HAP-1 (cell line): ENCODE data around the gene MDFI.

Experiments used
- DNase-seq, 2 experiments: peaks; one replicate each; pipeline ENCODE4 v3.0.0-alpha.2; 2016 to 2020; ENCODE audit warnings: low spot score in 2 of 2
- H3K27me3 ChIP-seq: fragments of 250-450 bp; sonication (Bioruptor Pico); 2 replicates; pipeline ENCODE4 v1.5.1; 2020; ENCODE audit warnings: low read depth, mild to moderate bottlenecking, moderate library complexity
- H3K36me3 ChIP-seq: fragments of 250-450 bp; sonication (Bioruptor Pico); replicated peaks from 2 replicates; pipeline ENCODE4 v1.5.1; 2020; ENCODE audit warnings: mild to moderate bottlenecking
- H3K4me1 ChIP-seq: fragments of 250-450 bp; sonication (Bioruptor Pico); 2 replicates; pipeline ENCODE4 v1.5.1; 2020; ENCODE audit warnings: mild to moderate bottlenecking
- H3K4me3 ChIP-seq: fragments of 250-450 bp; sonication (Bioruptor Pico); 2 replicates; pipeline ENCODE4 v1.5.1; 2020; ENCODE audit warnings: mild to moderate bottlenecking, moderate library complexity
- H3K9me3 ChIP-seq: fragments of 250-450 bp; sonication (Bioruptor Pico); 2 replicates; pipeline ENCODE4 v1.5.1; 2020; ENCODE audit warnings: mild to moderate bottlenecking, moderate library complexity
- in situ Hi-C: fragments of 300-500 bp; cut with MboI; formaldehyde crosslinking; loops from 3 replicates; pipeline ENCODE4 v1.14.3; 2020; ENCODE audit warnings: low sequenced_read_pairs, inconsistent platforms, mixed read lengths

MDFI gene

DNA sequence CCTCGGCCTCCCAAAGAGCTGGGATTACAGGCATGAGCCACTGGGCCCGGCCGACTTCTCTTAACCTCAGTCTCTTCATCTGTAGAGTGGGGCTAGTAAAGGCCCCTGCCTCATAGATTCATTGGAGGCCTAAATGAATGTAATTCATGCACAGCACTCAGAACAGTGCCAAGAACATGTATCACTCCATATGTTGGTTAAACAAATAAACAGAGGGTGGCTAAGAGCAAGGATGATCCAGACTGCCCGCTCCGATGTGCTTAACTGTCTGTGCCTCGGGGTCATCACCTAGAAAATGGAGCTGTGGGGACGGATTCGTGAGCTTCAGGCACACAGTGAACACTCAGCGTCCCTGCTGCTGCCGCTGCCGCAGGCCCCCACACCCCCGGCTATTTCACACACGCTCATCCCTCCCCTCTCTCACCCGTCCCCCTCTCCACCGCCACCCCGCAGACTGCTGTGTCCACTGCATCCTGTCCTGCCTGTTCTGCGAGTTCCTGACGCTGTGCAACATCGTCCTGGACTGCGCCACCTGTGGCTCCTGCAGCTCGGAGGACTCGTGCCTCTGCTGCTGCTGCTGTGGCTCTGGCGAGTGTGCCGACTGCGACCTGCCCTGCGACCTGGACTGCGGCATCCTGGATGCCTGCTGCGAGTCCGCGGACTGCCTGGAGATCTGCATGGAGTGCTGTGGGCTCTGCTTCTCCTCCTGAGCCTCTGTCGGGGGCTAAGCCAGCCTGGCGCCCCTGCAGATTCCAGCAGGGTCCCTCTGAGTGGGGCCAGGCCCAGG, 14.8 kb downstream of the MDFI start:
- Histone ChIP-seq H3K9me3 (no peaks in the 10 kb centered on the region), H3K36me3 (peaks cover 25% of the 10 kb centered on the region), H3K27me3 (no peaks in the 10 kb centered on the region), H3K4me1 (no peaks in the 10 kb centered on the region), H3K4me3 (no peak overlapping the region)
- in situ Hi-C loops, result no loop called here
- no peak for DNase-seq

DNA sequence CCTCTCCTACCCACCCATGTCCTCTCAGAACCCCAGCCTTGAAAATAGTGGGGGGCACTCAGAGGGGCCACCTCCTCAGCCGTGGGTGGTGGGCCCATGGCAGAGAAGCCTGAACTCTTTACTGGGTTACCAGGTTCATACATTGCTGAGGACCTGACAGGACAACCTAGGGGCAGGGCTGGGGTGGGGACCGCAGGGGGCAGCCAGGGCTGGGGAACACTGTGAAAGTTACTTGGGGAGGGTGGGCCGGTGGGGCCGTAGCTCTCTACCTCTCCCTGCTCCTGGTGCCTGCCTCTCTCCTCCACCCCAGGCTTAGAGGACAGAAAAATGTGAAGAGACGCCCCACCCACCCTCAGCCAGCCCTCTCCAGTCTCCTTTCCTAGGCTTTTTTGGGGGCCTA, 15.4 kb downstream of the MDFI start:
- peaks cover 25% of the 10 kb centered on the region for H3K36me3 ChIP-seq
- DNase-seq, result no peak
- H3K4me1 ChIP-seq, result no peaks in the 10 kb centered on the region
- in situ Hi-C loops, result no loop called here
- no peaks in the 10 kb centered on the region for H3K9me3 ChIP-seq
- H3K4me3 ChIP-seq, result no peak overlapping the region
- H3K27me3 ChIP-seq, result no peaks in the 10 kb centered on the region

DNA sequence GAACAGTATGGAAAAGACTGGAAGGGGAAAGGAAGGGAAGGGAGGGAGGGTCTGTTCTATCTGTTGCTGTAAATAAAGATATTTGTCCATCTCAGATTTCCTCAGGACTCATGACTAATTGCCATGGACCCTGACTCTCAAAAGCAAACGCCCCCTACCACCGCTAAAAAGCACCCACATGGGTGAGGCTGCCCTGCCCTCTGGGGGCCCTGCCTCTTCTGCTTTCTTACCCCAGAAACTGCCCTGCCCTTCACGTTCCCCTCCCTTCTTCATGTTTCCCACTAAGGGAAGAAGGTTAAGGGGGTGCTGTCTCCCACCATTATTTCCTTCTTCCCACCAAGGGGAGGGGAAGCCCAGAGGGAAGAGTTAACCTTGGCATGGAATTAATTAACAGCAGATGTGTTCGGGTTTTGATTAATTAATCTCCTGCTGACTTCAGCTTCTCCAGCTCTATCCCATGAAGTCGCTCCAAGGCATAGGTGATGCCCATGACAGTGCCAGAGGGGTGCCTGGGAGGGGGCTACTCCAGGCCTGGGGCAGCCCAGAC, 16.0 kb downstream of the MDFI start:
- Histone ChIP-seq H3K27me3 (no peaks in the 10 kb centered on the region), H3K36me3 (peaks cover 21% of the 10 kb centered on the region), H3K9me3 (no peaks in the 10 kb centered on the region), H3K4me1 (no peaks in the 10 kb centered on the region), H3K4me3 (no peak overlapping the region)
- in situ Hi-C loops, result no loop called here
- DNase-seq, result no peak

DNA sequence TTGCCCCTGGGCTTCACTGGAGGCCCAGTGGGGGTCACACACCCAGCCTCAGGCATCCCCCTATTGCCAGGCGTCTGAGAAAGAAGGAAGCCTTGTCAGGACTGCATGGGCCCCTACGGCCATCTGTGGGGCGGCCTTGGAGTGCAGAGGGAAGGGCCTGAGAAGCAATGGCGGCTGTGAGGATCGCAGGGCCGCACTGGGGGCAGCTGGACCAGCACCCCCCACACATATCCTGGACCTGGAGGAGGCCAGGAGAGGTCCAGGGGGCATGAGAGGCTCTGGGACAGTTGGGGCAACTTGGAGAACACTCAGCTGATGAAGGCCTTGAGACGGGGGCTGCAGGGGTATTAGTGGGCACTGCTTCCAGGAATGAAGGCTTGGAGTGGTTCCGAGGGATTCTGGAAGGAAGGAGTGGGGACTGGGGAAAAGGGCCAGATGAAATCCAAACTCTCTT, 16.5 kb downstream of the MDFI start:
- Histone ChIP-seq H3K9me3 (no peaks in the 10 kb centered on the region), H3K4me3 (no peak overlapping the region), H3K27me3 (no peaks in the 10 kb centered on the region), H3K36me3 (peaks cover 17% of the 10 kb centered on the region), H3K4me1 (no peaks in the 10 kb centered on the region)
- DNase-seq, result no peak
- in situ Hi-C loops, result no loop called here

DNA sequence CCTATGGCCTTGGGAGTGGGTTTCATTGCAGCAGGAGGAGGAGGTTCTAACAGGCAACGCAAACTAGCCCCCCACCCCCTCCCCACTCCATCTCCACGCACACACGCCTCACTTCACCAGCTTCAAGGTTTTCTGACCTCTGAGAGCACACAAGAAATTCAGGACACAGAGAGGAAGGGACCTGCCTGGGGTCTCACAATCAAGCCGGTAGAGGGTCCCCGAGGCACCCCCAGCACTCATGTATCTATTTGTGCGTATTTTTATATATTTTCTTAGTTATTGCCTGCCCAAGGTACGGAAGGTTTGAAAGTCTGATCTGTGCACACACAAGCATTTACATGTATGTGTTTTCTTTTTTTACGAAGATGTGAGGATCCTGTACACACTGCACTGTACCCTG, 16.9 kb downstream of the MDFI start:
- no peak overlapping the region for H3K4me3 ChIP-seq
- no peaks in the 10 kb centered on the region for H3K9me3 ChIP-seq
- in situ Hi-C loops, result no loop called here
- peaks cover 14% of the 10 kb centered on the region for H3K36me3 ChIP-seq
- 0 out of 2 replicates have a peak, but pooled peaks cover under 1% of the 10 kb centered on the region for H3K27me3 ChIP-seq
- H3K4me1 ChIP-seq, result no peaks in the 10 kb centered on the region
- DNase-seq, result no peak

DNA sequence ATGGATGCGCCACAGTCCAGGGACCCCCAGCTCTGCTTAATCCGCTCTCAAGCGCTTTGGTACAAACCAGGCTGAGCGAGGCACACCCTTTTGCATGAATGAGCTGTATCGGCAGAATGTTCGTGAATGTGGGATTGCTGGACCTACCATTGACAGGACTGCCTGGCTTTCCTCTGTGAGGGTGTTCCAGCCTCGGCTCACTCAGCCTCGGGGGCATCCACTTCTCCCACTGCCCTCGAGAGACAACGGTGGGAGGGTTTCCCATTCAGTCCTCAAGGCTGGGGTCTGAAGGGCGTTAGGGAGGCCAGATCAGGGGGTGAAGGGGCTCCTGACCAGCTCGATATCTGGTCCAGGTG, 17.4 kb downstream of the MDFI start:
- no peaks in the 10 kb centered on the region for H3K4me1 ChIP-seq
- no peak overlapping the region for H3K4me3 ChIP-seq
- no peak for DNase-seq
- no peaks in the 10 kb centered on the region for H3K9me3 ChIP-seq
- in situ Hi-C loops, result no loop called here
- 0 out of 2 replicates have a peak, but pooled peaks cover 2% of the 10 kb centered on the region for H3K27me3 ChIP-seq
- H3K36me3 ChIP-seq, result peaks cover 13% of the 10 kb centered on the region

DNA sequence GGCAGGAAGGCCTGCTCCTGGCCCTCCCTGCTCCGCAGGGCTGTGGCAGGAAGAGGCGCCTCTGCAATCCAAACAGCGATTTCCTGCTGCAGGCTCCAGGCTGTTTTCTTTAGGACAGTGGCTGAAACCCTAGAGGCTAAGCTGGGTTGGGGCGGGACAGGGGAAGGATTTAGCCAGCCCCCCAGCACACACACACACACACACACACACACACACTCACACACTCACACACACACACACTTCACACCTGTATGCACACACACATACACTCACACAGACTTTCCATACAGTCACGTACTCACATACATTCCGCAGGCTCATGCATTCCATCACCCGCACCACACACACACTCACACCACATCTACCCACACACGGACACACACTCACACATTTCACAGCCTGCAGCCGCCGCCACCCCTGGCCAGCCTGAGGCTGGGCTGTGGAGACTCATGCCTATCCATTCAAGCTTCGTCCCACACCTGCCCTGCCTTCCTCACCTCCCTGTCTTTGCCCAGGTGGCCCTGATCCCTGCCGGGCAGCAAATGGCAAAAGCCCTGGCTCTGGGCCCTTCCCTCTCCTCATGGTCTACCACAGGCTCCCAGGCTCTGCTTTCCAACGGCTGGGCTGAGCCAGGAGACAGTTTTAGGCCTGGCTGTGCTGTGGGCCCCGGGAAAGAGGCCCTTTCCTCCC, 17.9 kb downstream of the MDFI start:
- in situ Hi-C loops, result no loop called here
- H3K4me1 ChIP-seq, result no peaks in the 10 kb centered on the region
- 0 out of 2 replicates have a peak, but pooled peaks cover 2% of the 10 kb centered on the region for H3K27me3 ChIP-seq
- H3K9me3 ChIP-seq, result no peaks in the 10 kb centered on the region
- no peak for DNase-seq
- peaks cover 8% of the 10 kb centered on the region for H3K36me3 ChIP-seq
- no peak overlapping the region for H3K4me3 ChIP-seq

DNA sequence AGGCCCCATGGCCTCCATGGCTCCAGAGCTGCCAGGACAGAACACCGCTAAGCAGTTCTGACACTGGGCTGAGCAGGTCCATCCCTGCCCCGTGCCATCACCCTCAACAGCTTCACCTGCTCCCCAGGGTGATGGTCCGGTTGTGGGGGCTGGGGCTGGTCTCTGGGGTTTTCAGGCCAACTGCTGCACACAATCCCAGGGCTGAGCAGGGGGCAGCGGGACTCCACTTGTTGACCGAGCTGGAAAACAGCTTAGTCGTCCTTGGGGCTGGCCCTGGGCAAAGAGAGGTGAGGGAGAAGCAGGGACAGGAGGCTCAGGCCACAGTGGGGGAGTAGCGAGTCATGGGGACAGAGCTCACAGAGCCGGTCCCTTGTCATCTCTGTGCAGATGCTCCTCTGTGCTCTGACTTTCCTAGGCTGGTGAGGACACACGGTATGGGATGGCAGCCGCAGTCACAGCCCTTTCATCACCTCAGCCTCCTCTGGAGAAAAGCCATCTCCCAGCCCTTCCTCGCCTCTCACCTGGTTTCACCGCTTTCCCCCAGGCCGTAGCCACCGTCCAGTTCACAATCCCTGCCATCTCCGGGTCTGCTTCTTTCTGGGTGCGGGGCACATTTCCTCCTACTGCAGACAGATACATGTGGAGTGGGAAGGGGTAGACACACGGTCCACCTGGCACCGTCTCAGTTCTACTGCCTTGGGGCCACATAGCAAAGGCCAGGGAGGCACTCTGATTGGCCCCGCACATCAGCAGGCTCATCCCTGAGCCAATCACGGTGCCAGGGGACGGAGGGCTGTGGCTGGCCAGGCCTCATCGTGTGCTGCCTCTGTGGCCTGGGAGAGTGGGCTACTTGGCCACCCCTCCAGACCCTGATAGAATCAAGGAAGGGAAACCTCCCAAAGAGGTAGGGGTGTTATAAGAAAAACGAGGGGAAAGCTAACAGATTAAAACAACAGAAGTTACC, 19.1 kb downstream of the MDFI start:
- H3K9me3 ChIP-seq, result no peaks in the 10 kb centered on the region
- in situ Hi-C loops, result no loop called here
- DNase-seq, result no peak
- peaks cover 3% of the 10 kb centered on the region; the same call in 1 of the 2 replicates for H3K36me3 ChIP-seq
- no peak overlapping the region for H3K4me3 ChIP-seq
- no peaks in the 10 kb centered on the region for H3K4me1 ChIP-seq
- H3K27me3 ChIP-seq, result 0 out of 2 replicates have a peak, but pooled peaks cover 2% of the 10 kb centered on the region

DNA sequence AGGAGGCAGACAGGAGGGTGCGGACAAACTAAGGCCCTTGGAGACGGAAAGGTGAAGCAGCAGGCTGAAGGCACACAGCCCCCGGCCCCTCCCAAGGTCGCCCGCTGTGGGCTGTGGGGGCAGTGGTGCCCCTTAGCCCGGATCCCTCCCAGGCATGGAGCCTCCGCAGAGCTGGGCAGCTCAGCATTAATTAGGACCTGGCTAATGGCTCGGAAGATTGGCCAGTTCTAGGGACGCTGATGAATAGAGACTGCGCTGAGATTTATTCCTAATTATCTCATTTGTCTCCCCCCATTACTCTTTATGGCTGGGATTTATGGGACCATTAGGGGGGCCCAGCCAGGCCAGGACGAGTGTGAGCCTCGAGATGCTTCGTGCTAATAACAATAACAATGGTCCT, 20.4 kb downstream of the MDFI start:
- no peak overlapping the region for H3K4me3 ChIP-seq
- in situ Hi-C loops, result no loop called here
- DNase-seq, result no peak
- H3K4me1 ChIP-seq, result no peaks in the 10 kb centered on the region
- no peaks in the 10 kb centered on the region for H3K9me3 ChIP-seq
- 0 out of 2 replicates have a peak, but pooled peaks cover 4% of the 10 kb centered on the region for H3K27me3 ChIP-seq
- no peaks in the 10 kb centered on the region for H3K36me3 ChIP-seq

DNA sequence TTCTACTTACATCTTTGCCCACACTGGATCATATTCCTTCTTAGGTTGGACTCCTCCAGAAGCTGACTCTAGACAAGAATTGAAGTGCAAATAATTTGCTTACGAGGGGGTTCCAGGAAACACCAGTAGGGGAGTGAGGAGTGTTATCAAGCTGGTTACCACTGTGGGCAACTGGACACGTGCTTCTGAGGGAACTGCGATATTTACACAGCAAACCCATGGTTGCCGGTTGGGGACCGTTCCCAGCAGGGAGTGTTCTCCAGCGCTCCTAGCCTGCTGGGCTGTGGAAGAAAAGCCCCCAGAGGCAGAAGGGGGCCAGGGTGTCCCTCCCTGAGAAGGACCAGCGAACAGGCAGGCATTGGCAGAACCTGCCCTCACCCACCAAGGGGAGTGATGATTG, 21.7 kb downstream of the MDFI start:
- in situ Hi-C loops, result no loop called here
- no peaks in the 10 kb centered on the region for H3K36me3 ChIP-seq
- H3K27me3 ChIP-seq, result 0 out of 2 replicates have a peak, but pooled peaks cover 4% of the 10 kb centered on the region
- no peaks in the 10 kb centered on the region for H3K4me1 ChIP-seq
- no peaks in the 10 kb centered on the region for H3K9me3 ChIP-seq
- DNase-seq, result no peak
- H3K4me3 ChIP-seq, result no peak overlapping the region

DNA sequence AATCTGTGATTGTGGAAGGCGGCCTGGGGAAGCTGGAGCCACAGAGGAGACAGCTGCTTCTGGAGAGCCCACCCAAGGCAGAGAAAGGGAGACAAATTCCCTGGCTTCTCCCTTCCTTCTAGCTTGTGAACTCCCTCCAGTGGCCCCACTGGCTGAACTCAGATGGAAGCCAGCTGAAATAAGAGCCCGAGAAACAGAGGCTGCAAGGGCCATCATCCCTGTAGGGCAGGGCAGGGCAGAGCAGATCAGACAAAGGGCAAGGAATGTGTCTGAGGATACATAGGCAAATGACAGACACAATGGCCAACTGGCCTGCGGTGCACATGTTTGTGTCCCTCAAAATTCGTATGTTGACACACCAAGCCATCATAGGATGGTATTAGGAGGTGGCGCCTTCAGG, 25.3 kb downstream of the MDFI start:
- Histone ChIP-seq H3K4me3 (no peak overlapping the region), H3K27me3 (peaks cover 7% of the 10 kb centered on the region; the same call in 1 of the 2 replicates), H3K36me3 (no peaks in the 10 kb centered on the region), H3K4me1 (no peaks in the 10 kb centered on the region), H3K9me3 (no peaks in the 10 kb centered on the region)
- no peak for DNase-seq
- in situ Hi-C loops, result no loop called here

DNA sequence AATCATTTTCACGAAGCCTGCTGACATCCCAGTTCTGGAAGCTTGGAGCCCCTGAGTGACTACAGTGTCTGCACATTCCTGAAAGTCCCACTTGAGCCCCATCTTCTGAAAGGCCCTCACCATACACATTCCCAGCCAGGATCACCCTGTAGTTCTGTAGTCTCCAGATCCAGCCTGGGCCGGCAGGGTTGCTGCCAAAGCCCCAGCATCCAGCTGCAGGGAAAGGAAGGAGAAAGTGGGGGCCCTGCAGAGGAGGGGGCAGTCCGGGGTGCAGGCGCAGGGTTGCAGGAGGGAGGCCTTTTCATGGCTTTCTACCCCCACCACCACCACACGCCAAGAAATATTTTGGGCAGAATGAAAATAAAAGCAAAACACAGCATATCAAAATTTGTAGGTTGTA, 26.0 kb downstream of the MDFI start:
- Histone ChIP-seq H3K4me1 (no peaks in the 10 kb centered on the region), H3K36me3 (no peaks in the 10 kb centered on the region), H3K4me3 (no peak overlapping the region), H3K27me3 (peaks cover 7% of the 10 kb centered on the region; the same call in 1 of the 2 replicates), H3K9me3 (no peaks in the 10 kb centered on the region)
- DNase-seq, result no peak
- in situ Hi-C loops, result no loop called here

DNA sequence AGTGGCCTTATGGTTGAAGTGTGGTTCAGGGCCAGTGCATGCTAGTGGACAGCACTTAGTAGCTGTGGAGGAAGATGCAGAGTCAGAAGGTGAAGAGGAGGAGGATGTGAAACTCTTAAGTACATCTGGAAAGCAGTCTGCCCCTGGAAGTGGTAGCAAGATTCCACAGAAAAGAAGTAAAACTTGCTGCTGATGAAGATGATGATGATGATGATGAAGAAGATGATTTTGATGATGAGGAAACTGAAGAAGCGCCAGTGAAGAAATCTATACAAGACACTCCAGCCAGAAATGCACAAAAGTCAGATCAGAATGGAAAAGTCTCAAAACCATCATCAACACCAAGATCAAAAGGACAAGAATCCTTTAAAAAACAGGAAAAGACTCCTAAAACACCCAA, 28.9 kb downstream of the MDFI start:
- in situ Hi-C loops, result no loop called here

More for the DNA sequence above, 28.9 kb downstream of the MDFI start:
- Histone ChIP-seq H3K4me3 (no peak overlapping the region), H3K36me3 (no peaks in the 10 kb centered on the region), H3K9me3 (no peaks in the 10 kb centered on the region), H3K4me1 (no peaks in the 10 kb centered on the region), H3K27me3 (peaks cover 5% of the 10 kb centered on the region; the same call in 1 of the 2 replicates)
- DNase-seq, result no peak
